ENCODE data around the gene MYRIP.

MYRIP gene

DNA sequence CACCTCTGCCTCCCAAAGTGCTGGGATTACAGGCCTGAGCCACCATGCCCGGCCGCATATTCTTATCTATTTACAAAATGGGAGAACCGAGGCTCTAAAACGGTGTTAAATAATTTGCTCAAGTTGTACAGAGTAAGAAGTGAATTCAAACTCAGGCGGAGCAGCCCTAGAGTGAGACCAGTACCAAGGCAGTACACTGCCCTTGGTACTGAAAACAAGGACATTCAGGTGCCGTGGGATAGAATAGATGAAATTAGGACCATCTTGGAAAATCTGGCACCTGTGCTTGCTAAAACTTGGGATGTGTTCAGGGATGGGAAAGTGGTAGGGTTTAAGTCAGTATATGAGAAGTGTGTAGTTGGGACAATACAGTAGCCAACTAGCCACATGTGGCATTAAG is 100.7 kb downstream of the MYRIP start:
- no peak for DNase-seq

DNA sequence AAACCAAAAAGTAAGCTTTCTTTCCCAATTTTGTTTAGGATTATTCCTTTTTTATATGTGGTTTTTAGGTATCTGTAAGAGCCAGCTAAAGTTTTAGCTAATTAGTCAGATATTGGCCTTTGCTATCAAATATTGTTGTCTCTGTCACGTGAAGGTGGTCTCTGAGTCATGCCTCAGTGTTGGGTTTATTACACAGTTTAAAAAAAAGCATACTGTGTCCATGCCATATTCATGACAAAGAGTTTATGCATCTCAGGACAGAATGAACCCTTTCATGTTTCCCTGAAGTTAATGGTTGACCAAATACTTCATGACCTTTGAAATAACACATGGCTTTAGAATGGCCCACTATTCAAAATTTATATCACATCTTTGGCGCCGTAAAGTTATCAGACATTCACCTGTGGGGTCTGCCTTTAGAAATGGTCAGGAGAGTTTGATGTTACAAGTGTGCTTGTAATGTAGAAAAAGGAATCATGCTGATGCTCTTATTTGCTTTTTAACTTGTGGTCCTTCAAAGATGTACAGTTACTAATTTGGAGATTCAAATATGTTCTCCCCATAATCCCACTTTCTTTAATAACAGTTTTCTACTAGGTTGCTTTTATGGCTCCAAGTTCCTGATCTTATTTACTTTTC is 101.5 kb downstream of the MYRIP start:
- no peak for DNase-seq

DNA sequence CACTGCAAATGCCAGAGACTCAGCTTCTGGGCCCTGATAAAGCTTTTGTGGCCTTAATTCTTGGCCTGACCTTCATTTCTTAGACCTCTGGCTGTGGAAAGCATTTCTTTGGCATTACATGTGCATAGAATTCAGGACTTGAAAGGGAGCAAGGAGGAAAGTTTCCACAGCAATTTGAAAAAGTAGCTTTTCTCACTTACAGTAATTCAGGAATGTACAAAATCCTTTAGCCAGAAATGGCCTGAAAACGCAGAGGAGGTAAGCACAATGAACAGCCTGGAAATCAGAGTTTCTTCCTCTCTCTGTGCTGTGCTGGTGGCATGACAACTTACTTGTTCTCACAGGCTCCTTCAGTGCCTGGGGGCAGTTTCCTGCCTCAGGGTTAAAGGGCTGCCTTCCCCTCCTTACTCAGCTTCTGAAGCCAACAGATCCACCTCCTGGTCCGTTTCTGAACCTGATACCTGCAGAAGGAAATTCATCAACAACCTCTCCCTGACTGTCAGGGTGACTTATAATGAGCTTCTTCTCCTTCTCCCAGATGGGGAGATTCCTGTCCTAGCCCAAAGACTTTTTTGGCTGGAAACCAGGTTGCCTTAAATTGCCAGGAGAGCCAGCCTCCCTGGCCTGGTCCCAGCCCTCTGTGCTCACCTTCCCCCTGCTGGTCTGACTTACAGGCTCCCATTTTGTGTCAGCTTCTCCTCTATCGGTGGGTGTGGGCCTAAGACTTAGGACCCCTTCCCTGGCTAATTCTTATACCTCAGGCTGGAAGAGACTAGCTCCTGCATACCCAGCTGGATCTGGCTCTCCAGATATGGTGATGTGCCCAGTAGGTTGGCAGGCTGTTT is 102.3 kb downstream of the MYRIP start:
- no peak for DNase-seq

- DNase-seq = no peak
Observed at GRCh38 chr3:39915027-39915426, 105.6 kb downstream of the MYRIP start.

DNA sequence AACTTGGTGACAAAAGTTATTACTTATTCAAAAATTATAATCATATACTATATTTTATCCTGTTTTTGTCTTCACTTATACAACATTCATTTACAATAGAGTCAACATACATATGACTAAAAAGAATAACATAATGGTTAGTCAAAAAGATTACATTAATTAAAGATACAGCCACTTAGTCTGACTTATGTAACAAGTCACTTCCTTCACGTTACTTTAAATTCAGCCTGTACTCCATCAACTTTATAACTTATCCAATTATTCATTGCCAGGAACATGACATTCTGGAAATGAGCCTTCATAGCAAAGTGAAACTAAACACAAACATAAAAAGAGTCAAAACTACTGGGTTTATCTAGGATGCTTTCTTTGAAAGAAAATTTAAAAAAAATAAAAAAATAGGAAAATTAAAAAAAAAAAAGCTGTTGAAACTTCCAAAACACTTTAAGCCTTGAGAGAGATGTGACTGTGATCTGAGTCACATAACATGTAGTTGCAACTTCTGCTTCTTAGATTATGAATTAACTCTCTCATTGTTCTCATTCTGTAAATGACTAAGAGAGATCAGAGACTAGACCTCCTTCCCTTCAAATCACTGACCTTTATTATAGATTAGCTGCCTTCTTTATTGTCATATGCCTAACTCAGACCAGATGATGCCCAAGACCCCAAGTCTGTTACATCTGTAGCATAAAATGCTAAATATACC is 107.8 kb downstream of the MYRIP start:
- DNase-seq = no peak

GRCh38 chr3:39919281-39919680 is 109.9 kb downstream of the MYRIP start:
- DNase-seq = no peak

DNA sequence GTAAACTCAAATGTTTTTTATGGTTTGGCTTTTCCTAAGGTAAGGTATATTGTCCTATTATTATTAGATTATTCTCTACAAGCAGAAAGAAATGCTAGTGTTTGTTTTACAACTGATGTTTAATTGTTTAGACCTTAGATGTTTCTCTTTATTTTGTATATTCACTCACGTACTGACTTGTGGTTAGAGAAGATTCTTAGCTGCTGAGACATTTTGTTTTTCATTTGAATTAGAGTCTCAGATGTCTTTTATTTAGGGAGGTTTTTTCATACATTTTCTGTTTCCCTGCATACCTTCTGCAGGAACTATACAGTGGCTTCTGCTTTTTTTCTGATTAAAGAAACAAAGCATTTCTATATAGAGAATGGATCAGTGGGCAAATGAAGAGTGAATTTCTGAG is 110.9 kb downstream of the MYRIP start:
- DNase-seq = no peak

DNA sequence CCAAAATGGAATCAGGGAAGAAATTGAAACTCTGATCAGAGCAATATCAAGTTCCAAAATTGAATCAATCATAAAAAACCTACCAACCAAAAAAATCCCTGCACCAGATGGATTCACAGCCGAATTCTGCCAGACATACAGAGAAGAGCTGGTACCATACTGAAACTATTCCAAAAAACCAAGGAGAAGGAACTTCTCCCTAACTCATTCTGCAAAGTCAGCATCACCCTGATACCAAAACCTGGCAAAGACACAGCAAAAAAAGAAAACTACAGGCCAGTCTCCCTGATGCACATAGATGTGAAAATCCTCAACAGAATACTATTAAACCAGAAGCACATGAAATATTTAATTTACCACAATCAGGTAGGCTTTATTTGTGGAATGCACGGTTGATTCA is 118.1 kb downstream of the MYRIP start:
- DNase-seq = no peak

DNA sequence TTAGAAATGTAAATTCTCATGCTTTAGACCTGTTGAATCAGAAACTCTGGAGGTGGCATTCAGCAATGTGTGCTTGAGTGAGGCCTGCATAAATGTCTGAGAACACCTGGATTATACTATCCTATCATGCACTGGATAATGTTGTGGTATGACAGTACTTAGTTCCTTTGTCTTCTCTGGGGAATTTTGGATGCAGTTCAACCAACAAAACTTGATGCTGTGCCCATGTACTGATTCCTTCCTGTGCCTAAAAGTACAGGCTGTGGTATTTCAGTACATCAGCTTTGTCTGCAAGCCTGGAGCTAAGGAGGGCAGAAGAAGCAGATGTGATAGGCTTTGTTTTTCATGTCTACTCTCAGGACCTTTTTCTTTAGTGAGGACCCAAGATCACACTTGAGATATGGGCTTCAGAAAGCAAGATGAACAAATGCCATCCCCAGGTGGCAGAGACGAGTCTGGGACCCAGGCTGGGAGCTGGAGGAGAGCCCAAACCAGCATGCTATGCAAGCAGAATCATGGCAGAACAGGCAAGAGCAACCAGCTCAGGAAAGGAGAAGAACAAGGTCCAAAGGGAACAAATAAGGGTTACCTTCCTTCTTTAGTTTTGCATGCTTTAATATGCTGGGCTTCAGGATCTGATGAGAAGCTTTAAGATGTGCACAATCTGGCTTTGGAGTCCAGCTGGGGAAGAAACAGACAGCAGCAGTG is 124.7 kb downstream of the MYRIP start:
- no peak for DNase-seq

- DNase-seq = no peak
Observed at GRCh38 chr3:39934696-39935095, 125.3 kb downstream of the MYRIP start.

GRCh38 chr3:39935261-39935660 is 125.9 kb downstream of the MYRIP start:
- no peak for DNase-seq

- no peak for DNase-seq
Observed at GRCh38 chr3:39936848-39937247, 127.4 kb downstream of the MYRIP start.

DNA sequence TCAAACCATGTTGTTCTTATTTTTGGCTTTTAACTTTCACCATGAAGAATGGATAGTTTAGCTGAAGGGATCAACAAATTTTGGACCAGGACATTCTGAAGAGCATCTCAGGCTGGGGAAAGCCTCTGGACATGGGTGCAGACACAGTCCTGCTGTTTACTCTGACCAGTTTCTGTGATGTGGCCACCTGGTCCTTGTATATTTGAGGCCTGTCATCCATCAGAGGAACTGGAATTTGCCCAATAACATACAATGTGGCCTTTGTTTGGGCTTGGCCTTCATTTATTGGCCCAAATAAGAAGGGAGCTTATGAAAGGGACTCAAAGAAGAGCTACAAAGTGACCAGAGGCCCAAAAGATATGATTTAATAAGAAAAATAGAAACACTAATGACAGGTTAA is 127.9 kb downstream of the MYRIP start:
- DNase-seq = no peak

DNA sequence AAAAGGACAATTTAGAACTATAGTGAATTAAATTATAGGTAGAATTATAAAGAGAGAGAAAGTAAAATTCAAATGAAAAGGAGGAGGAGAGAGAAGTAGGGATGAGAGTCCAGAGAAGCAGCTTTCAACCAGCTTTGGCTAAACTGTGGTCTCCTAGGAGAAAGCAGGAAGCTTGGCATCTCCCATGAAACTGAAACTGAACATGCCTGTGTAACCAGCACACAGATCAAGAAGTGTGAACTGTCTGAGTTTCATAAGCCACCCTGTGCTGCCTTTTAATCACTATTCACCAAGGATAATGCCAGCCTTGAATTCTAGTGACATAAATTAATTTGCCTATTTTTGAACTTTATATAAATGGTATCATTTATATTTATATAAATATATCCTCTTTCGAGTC is 128.5 kb downstream of the MYRIP start:
- DNase-seq = no peak

GRCh38 chr3:39941931-39942330 is 132.5 kb downstream of the MYRIP start:
- no peak for DNase-seq

DNA sequence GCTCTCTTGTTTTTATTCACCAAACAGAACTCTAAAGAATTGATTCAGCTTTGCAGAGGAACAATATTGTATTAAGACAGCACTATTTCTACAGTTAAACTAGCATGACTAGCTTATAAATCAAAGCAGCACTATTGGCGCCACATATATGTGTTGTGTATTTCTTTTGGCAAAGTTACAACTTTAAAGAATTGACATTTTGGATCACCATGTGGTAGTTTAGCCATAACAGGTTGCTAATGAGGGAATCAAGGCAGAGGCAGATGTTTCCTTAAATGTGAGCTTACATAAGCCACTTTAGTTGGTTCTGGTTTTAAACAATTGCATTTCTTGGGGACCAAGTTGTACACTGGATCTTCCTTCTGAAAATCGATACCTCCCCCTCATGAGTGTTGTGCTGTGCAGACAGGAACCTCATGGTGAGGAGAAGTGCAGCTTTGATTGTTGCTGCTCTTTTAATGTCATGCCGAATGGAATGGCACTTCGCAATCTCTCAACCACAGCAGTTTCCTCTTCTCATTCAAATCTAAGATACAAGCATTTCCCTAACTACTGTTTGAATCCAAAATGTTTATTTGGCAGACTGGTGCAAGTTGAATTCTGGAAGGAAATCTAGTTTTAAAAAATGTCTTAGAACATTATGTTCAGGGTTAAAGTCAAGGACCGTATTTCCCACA is 151.2 kb downstream of the MYRIP start:
- no peak for DNase-seq

DNA sequence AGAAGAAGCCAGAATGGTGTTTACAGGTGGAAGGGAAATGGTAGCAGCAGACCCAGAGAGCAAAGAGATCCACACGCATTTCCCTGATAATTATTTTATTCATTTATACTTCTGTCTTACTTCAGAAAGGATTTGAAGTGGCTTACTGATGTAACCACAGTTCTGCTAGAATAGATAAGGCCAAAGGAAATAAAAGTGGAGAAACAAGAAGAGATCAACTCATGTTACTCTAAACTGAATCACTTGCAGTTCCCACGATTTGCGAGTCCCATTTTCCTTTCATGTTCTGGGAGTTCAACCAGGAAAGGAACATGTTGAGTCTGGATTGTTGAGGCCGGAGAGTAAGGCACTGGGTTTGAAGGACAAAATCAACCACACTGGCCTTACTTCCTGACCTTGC is 151.8 kb downstream of the MYRIP start:
- DNase-seq = no peak

DNA sequence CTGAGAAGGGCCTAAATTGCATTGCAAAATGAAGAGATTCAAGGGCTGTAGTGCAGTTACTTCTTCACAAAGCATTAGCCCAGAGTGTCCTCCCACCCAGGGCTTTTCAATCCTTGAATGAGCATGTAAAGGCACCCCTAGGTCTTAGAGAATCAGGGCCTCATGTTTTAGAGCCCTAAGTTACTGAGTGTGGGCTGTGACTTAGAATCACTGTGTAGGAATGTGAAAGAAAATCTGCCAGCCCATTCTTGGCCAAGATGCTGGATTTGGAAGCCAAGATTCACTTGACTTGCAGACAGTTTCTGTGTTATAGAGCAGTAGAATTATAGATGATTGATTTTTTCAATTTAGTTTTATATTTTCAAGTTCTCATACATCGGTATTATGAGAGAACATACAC is 153.2 kb downstream of the MYRIP start:
- no peak for DNase-seq

DNA sequence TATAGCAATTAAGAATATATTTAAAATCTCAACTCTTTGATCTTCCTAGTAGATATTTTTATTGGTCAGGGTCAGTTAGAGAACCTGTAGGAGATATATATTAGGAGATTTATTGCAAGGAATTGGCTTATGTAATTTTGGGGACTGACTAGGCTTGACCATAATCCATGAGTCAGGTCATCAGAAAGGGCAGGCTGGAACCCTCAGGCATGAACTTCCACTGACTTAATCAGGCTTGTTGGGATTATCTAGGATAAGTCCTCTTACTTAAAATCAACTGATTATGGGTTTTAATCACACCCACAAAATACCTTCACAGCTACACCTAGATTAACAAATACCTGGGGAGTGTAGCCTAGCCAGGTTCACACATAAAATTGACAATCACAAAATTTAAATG is 156.1 kb downstream of the MYRIP start:
- no peak for DNase-seq

GRCh38 chr3:39965997-39966396 is 156.6 kb downstream of the MYRIP start:
- DNase-seq = no peak

DNA sequence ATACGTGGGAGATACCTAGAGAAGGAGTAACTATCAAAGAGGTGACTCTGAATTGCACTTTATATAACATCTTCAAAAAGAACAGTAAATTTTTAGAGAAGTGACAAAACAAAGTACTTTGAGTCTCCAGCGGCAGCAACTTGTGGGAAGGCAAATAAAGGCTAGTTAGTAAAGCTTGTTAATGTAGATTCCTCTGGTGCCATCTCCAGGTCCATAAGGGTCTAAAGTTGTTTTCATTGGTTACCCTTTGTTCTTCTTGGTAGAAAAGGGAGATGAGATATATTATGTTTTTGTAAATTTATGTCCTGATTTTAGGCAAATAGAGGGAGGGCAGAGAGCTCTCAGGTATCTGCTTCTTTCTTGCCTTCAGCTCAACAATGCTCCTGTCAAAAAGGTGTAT is 161.6 kb downstream of the MYRIP start:
- DNase-seq = no peak

GRCh38 chr3:39971559-39972031 is 162.2 kb downstream of the MYRIP start:
- no peak for DNase-seq

DNA sequence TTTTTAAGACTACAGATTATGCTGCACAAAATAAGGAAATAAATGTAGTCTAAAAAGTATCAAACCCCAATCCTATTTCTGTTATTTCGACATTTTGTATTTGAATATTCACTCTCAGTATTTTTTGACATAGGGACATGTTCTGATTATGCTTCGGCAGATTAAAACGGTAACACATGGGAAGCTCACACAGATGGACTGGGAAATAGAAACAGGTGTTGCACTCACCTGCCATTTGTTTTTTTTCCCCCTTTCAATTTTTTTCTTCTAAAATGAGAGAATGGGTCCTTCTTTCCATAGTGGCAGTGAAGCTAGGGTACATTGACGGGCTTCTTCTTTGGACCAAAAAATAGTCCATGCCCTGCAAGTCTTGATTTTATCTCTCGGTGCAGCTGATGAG is 163.1 kb downstream of the MYRIP start:
- DNase-seq = no peak

Measured in hematopoietic multipotent progenitor cell treated with erythropoietin and hydrocortisone succinate and interleukin-3 and kit ligand, for 8 days (in vitro differentiated cells).